ENCODE data around the gene SVOPL. TPM values are rescaled to one million over a fixed set of nuclear protein-coding genes. Genes with fewer than 3 reads are reported as not detected.
"Not testable (repeated sequence)": the region's sequence is repeated elsewhere in the genome, so short reads cannot be mapped to it uniquely, and the experiment has no call there.

The SVOPL gene
- total RNA-seq, result not detected

GRCh38 chr7:138700857-138701536, at the start of gene SVOPL:
Gene SVOPL (minus strand): TSS chr7:138701362. CDS start chr7:138679045, 22,317 bp downstream.
- H3K36me3 Mint-ChIP-seq, result no peaks in the 10 kb centered on the region
- H3K27ac Mint-ChIP-seq, result no peak within 1 kb of the TSS
- no peaks in the 10 kb centered on the region for H3K9me3 Mint-ChIP-seq
- DNase-seq (ENCODE audit: low spot score in 2 of 2) (no peak), ATAC-seq (no peak)

GRCh38 chr7:138750473-138750872, 49.3 kb upstream of the SVOPL start:
- Mint-ChIP-seq H3K9me3 (peaks cover 0 to 5% of the 10 kb centered on the region in 2 donors), H3K36me3 (peaks cover 0 to 8% of the 10 kb centered on the region in 2 donors), H3K27ac (peak overlapping the region in 1 of 2 donors; percentile 18)
- DNase-seq (ENCODE audit: low spot score in 2 of 2) (no peak), ATAC-seq (no peak)

GRCh38 chr7:138749960-138750359, 48.8 kb upstream of the SVOPL start:
- ATAC-seq (no peak), DNase-seq (ENCODE audit: low spot score in 2 of 2) (no peak)
- H3K9me3 Mint-ChIP-seq, result peaks cover 0 to 5% of the 10 kb centered on the region in 2 donors
- H3K27ac Mint-ChIP-seq, result no peak overlapping the region
- H3K36me3 Mint-ChIP-seq, result peaks cover 0 to 8% of the 10 kb centered on the region in 2 donors

GRCh38 chr7:138748666-138749065, 47.5 kb upstream of the SVOPL start:
- Mint-ChIP-seq H3K36me3 (peaks cover 0 to 8% of the 10 kb centered on the region in 2 donors), H3K9me3 (peaks cover 0 to 5% of the 10 kb centered on the region in 2 donors), H3K27ac (peak overlapping the region in 1 of 2 donors; percentile 25)
- ATAC-seq (no peak), DNase-seq (ENCODE audit: low spot score in 2 of 2) (no peak)

GRCh38 chr7:138746073-138746472, 44.9 kb upstream of the SVOPL start:
- DNase-seq (ENCODE audit: low spot score in 2 of 2) (peak in 1 of 2 donors; percentile 42), ATAC-seq (peak; percentile 55 to 95)
- H3K27ac Mint-ChIP-seq, result peak overlapping the region in 1 of 2 donors; percentile 69
- peaks cover 0 to 8% of the 10 kb centered on the region in 2 donors for H3K36me3 Mint-ChIP-seq
- H3K9me3 Mint-ChIP-seq, result no peaks in the 10 kb centered on the region

GRCh38 chr7:138745189-138745588, 44.0 kb upstream of the SVOPL start:
- H3K27ac Mint-ChIP-seq, result peak overlapping the region in 1 of 2 donors; percentile 66
- peaks cover 0 to 8% of the 10 kb centered on the region in 2 donors for H3K36me3 Mint-ChIP-seq
- ATAC-seq (no peak), DNase-seq (ENCODE audit: low spot score in 2 of 2) (no peak)
- H3K9me3 Mint-ChIP-seq, result no peaks in the 10 kb centered on the region

GRCh38 chr7:138741453-138741735, 40.2 kb upstream of the SVOPL start:
- no peak for DNase-seq (ENCODE audit: low spot score in 2 of 2)
- no peak overlapping the region for H3K27ac Mint-ChIP-seq
- ATAC-seq, result no peak
- no peaks in the 10 kb centered on the region for H3K36me3 Mint-ChIP-seq
- no peaks in the 10 kb centered on the region for H3K9me3 Mint-ChIP-seq

- H3K36me3 Mint-ChIP-seq, result no peaks in the 10 kb centered on the region
- no peak for ATAC-seq
- no peaks in the 10 kb centered on the region for H3K9me3 Mint-ChIP-seq
- DNase-seq (ENCODE audit: low spot score in 2 of 2), result no peak
- peak overlapping the region in 1 of 2 donors; percentile 77 for H3K27ac Mint-ChIP-seq
These were observed 38.7 kb upstream of the SVOPL start for GRCh38 chr7:138739859-138740258.

- Mint-ChIP-seq H3K27ac (peak overlapping the region in 1 of 2 donors; percentile 77), H3K36me3 (no peaks in the 10 kb centered on the region), H3K9me3 (no peaks in the 10 kb centered on the region)
- DNase-seq (ENCODE audit: low spot score in 2 of 2), result peak; percentile 69 to 83
- ATAC-seq, result peak; percentile 85 to 86
These were observed 37.6 kb upstream of the SVOPL start for GRCh38 chr7:138738551-138739335.

- no peaks in the 10 kb centered on the region for H3K9me3 Mint-ChIP-seq
- H3K36me3 Mint-ChIP-seq, result no peaks in the 10 kb centered on the region
- ATAC-seq (no peak), DNase-seq (ENCODE audit: low spot score in 2 of 2) (no peak)
- no peak overlapping the region for H3K27ac Mint-ChIP-seq
These were observed 37.0 kb upstream of the SVOPL start for GRCh38 chr7:138738114-138738513.

GRCh38 chr7:138735399-138735798, 34.2 kb upstream of the SVOPL start:
- DNase-seq (ENCODE audit: low spot score in 2 of 2), result no peak
- H3K9me3 Mint-ChIP-seq, result no peaks in the 10 kb centered on the region
- no peak overlapping the region for H3K27ac Mint-ChIP-seq
- H3K36me3 Mint-ChIP-seq, result no peaks in the 10 kb centered on the region
- no peak for ATAC-seq

- DNase-seq (ENCODE audit: low spot score in 2 of 2); H3K27ac Mint-ChIP-seq; H3K9me3 Mint-ChIP-seq; ATAC-seq; H3K36me3 Mint-ChIP-seq: not testable (repeated sequence)
These were observed 30.6 kb upstream of the SVOPL start for GRCh38 chr7:138731733-138732132.

- no peak for DNase-seq (ENCODE audit: low spot score in 2 of 2)
- H3K27ac Mint-ChIP-seq, result no peak overlapping the region
- ATAC-seq, result no peak
- H3K36me3 Mint-ChIP-seq, result no peaks in the 10 kb centered on the region
- H3K9me3 Mint-ChIP-seq, result no peaks in the 10 kb centered on the region
These were observed 28.3 kb upstream of the SVOPL start for GRCh38 chr7:138729444-138729843.

- no peak overlapping the region for H3K27ac Mint-ChIP-seq
- H3K9me3 Mint-ChIP-seq, result no peaks in the 10 kb centered on the region
- ATAC-seq, result no peak
- no peaks in the 10 kb centered on the region for H3K36me3 Mint-ChIP-seq
- DNase-seq (ENCODE audit: low spot score in 2 of 2), result no peak
These were observed 26.4 kb upstream of the SVOPL start for GRCh38 chr7:138727336-138728099.

- ATAC-seq (no peak), DNase-seq (ENCODE audit: low spot score in 2 of 2) (no peak)
- no peaks in the 10 kb centered on the region for H3K36me3 Mint-ChIP-seq
- no peaks in the 10 kb centered on the region for H3K9me3 Mint-ChIP-seq
- H3K27ac Mint-ChIP-seq, result no peak overlapping the region
These were observed 25.1 kb upstream of the SVOPL start for GRCh38 chr7:138726288-138726687.

GRCh38 chr7:138720286-138720685, 19.1 kb upstream of the SVOPL start:
- Mint-ChIP-seq H3K9me3 (no peaks in the 10 kb centered on the region), H3K36me3 (peaks cover 0 to 6% of the 10 kb centered on the region in 2 donors), H3K27ac (no peak overlapping the region)
- DNase-seq (ENCODE audit: low spot score in 2 of 2) (no peak), ATAC-seq (no peak)

- ATAC-seq (no peak), DNase-seq (ENCODE audit: low spot score in 2 of 2) (no peak)
- H3K36me3 Mint-ChIP-seq, result peaks cover 0 to 6% of the 10 kb centered on the region in 2 donors
- peak overlapping the region; percentile 65 to 82 for H3K27ac Mint-ChIP-seq
- no peaks in the 10 kb centered on the region for H3K9me3 Mint-ChIP-seq
These were observed 15.7 kb upstream of the SVOPL start for GRCh38 chr7:138716889-138717288.
